HepG2 (cell line): Measurements from ENCODE around the gene NPEPL1. TPM values are rescaled to one million over a fixed set of nuclear protein-coding genes. Genes with fewer than 3 reads are reported as not detected.

Source experiments
- ATM ChIP-seq: fragments of 450-650 bp; IDR thresholded peaks from 2 replicates; pipeline ENCODE4 v1.7.1; 2017; ENCODE audit warnings: mild to moderate bottlenecking, borderline replicate concordance
- HHEX ChIP-seq: IDR thresholded peaks from 2 replicates; pipeline ENCODE4 v1.6.1; 2016; ENCODE audit warnings: control low read depth
- MIXL1 ChIP-seq: IDR thresholded peaks from 2 replicates; pipeline ENCODE4 v1.6.1; 2016
- RFXAP ChIP-seq: sonication (generic); formaldehyde crosslinking; IDR thresholded peaks from 2 replicates; pipeline ENCODE4 v1.4.0; 2020; ENCODE audit warnings: missing genetic modification reagents, borderline replicate concordance
- TCF12 ChIP-seq, 2 experiments: fragments of 450-650 bp in 1 of 2; sonication (generic) in 1 of 2; formaldehyde crosslinking in 1 of 2; IDR thresholded peaks; 2 replicates each; pipeline versions ENCODE4 v1.6.1 to v1.8.0; 2017 to 2022; ENCODE audit warnings: antibody characterized with exemption in 1 of 2, mild to moderate bottlenecking in 1 of 2, missing genetic modification reagents in 1 of 2, moderate library complexity in 1 of 2
- ZNF280B ChIP-seq: sonication (generic); formaldehyde crosslinking; IDR thresholded peaks from 2 replicates; pipeline ENCODE4 v1.5.0; 2020; ENCODE audit warnings: missing genetic modification reagents, mild to moderate bottlenecking, borderline replicate concordance
- ZSCAN21 ChIP-seq: sonication (generic); formaldehyde crosslinking; IDR thresholded peaks from 2 replicates; pipeline ENCODE4 v1.8.0; 2022; ENCODE audit warnings: mild to moderate bottlenecking, missing genetic modification reagents, moderate library complexity, borderline replicate concordance
- polyA plus RNA-seq, 8 experiments: library from polyadenylated mRNA; depleted of rRNA in 3 of 8; stranded (reverse) in 7 of 8; unstranded in 1 of 8; fragments of >200 nt; fragmentation: Illumina TruSeq in 4 of 8; extraction: Trizol in 4 of 8; gene quantifications; 2 replicates each; pipeline versions ENCODE4 v1.2.1 to v1.2.3, GENCODE V29; 2011 to 2016; ENCODE audit warnings: low read depth in 4 of 8, missing spikeins in 1 of 8, mixed read lengths in 1 of 8; ENCODE audit not compliant: insufficient read depth in 1 of 8
- total RNA-seq, 5 experiments: library from RNA; depleted of rRNA; stranded (reverse); fragments of >200 nt; fragmentation: Illumina TruSeq; extraction: Trizol; gene quantifications; 2 replicates each; pipeline ENCODE4 v1.2.3, GENCODE V29; 2016; ENCODE audit warnings: low read depth in 1 of 5
- TF ChIP-seq, protein P1 (sequence below): sonication (generic); formaldehyde crosslinking; IDR thresholded peaks from 2 replicates; pipeline ENCODE4 v1.8.0; 2022; ENCODE audit warnings: mild to moderate bottlenecking, missing genetic modification reagents
- TF ChIP-seq, protein P2 (sequence below): sonication (generic); formaldehyde crosslinking; IDR thresholded peaks from 2 replicates; pipeline ENCODE4 v1.4.0; 2020; ENCODE audit warnings: missing genetic modification reagents, borderline replicate concordance

Gene NPEPL1
- total and polyA plus RNA-seq, 2 of the 13 experiments (the other 11 are each of a cell fraction or from before 2014, with no cell fraction given): 4.1 to 7.5 TPM

- TF ChIP-seq, protein P1, sequence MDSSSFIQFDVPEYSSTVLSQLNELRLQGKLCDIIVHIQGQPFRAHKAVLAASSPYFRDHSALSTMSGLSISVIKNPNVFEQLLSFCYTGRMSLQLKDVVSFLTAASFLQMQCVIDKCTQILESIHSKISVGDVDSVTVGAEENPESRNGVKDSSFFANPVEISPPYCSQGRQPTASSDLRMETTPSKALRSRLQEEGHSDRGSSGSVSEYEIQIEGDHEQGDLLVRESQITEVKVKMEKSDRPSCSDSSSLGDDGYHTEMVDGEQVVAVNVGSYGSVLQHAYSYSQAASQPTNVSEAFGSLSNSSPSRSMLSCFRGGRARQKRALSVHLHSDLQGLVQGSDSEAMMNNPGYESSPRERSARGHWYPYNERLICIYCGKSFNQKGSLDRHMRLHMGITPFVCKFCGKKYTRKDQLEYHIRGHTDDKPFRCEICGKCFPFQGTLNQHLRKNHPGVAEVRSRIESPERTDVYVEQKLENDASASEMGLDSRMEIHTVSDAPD (CRISPR knock-in tag): no peak
- no peak for TF ChIP-seq TCF12 (IDR thresholded peaks at IDR 0.05)
- TF ChIP-seq TCF12 (CRISPR knock-in tag; IDR thresholded peaks at IDR 0.05): no peak
- no peak for TF ChIP-seq ATM
- TF ChIP-seq MIXL1 (CRISPR knock-in tag): no peak
- TF ChIP-seq RFXAP (CRISPR knock-in tag): no peak
- no peak for TF ChIP-seq ZNF280B (CRISPR knock-in tag)
- no peak for TF ChIP-seq HHEX
- TF ChIP-seq, protein P2, sequence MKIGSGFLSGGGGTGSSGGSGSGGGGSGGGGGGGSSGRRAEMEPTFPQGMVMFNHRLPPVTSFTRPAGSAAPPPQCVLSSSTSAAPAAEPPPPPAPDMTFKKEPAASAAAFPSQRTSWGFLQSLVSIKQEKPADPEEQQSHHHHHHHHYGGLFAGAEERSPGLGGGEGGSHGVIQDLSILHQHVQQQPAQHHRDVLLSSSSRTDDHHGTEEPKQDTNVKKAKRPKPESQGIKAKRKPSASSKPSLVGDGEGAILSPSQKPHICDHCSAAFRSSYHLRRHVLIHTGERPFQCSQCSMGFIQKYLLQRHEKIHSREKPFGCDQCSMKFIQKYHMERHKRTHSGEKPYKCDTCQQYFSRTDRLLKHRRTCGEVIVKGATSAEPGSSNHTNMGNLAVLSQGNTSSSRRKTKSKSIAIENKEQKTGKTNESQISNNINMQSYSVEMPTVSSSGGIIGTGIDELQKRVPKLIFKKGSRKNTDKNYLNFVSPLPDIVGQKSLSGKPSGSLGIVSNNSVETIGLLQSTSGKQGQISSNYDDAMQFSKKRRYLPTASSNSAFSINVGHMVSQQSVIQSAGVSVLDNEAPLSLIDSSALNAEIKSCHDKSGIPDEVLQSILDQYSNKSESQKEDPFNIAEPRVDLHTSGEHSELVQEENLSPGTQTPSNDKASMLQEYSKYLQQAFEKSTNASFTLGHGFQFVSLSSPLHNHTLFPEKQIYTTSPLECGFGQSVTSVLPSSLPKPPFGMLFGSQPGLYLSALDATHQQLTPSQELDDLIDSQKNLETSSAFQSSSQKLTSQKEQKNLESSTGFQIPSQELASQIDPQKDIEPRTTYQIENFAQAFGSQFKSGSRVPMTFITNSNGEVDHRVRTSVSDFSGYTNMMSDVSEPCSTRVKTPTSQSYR: no peak
- TF ChIP-seq ZSCAN21: no peak
- TF ChIP-seq, all 625 proteins: peak for 0
These were observed 62.6 kb downstream of the NPEPL1 start (continued) for GRCh38 chr20:58755062-58755697.
